ENCODE measurements around the gene MB21D2.

DNA sequence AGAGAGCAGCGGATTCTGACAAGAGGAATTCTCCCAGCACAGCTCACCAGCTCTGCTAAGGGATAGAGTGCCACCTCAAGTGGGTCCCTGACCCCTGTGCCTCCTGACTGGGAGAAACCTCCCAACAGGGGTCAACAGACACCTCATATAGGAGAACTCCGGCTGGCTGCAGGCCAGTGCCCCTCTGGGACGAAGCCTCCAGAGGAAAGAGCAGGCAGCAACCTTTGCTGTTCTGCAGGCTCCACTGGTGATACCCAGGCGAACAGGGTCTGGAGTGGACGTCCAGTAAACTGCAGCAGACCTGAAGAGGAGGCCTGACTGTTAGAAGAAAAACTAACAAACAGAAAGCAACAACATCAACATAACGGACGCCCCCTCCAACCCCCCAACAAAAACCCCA is 159.0 kb downstream of the MB21D2 start:
- no peak for TF ChIP-seq ELF4 (IDR thresholded peaks at IDR 0.05)
- TF ChIP-seq ZNF384 (IDR thresholded peaks at IDR 0.05): no peak
- TF ChIP-seq SUZ12 (IDR thresholded peaks at IDR 0.05): no peak
- no peak for TF ChIP-seq FOXK2 (IDR thresholded peaks at IDR 0.05)
- TF ChIP-seq BHLHE40 (IDR thresholded peaks at IDR 0.05; ENCODE audit: borderline replicate concordance): no peak
- no peak for TF ChIP-seq CTBP1 (IDR thresholded peaks at IDR 0.05; ENCODE audit: borderline replicate concordance)
- TF ChIP-seq PKNOX1 (IDR thresholded peaks at IDR 0.05): no peak
